GM12878 (cell line): ENCODE data around the gene LGALS4. TPM values are rescaled to one million over a fixed set of nuclear protein-coding genes. Genes with fewer than 3 reads are reported as not detected.

Experiments
- ATAC-seq: fragments of 200-7000 bp; cut with Tn5 transposase; 3 replicates; pipeline ENCODE4 v1.9.1; 2020; ENCODE audit warnings: mild to moderate bottlenecking, moderate library complexity
- BruUV-seq: library from RNA; stranded (reverse); fragments of 400-500 nt; replicated peaks from 2 replicates; lab custom pipeline; 2021; lab: Mats Ljungman, UMichigan
- CTCF ChIA-PET: fragments of 300-600 bp; sonication (Branson Sonifier 250); formaldehyde crosslinking; extraction: SDS; loops from one replicate; lab custom pipeline; 2021; ENCODE audit warnings: inconsistent platforms; lab: Yijun Ruan, JAX
- POLR2A ChIA-PET: fragments of 350-600 bp; formaldehyde crosslinking; extraction: SDS; loops from one replicate; lab custom pipeline; 2021; ENCODE audit warnings: inconsistent platforms; lab: Charles Lee
- RAD21 ChIA-PET: fragments of 300-600 bp; sonication (Branson Sonifier 250); formaldehyde crosslinking; loops from one replicate; lab custom pipeline; 2023; ENCODE audit warnings: antibody characterized with exemption; ENCODE audit not compliant: unreplicated experiment; lab: Charles Lee
- SMC1A ChIA-PET: fragments of 300-600 bp; sonication (Branson Sonifier 250); formaldehyde crosslinking; loops from one replicate; lab custom pipeline; 2023; ENCODE audit not compliant: unreplicated experiment, uncharacterized antibody; lab: Charles Lee
- DNase-seq: peaks from one replicate; pipeline ENCODE4 v3.0.0-alpha.2; 2011; ENCODE audit warnings: low read depth, low spot score
- FAIRE-seq: peaks from 3 replicates; lab custom pipeline; 2011; peaks lifted over from hg19 to GRCh38; lab: Jason Lieb, UNC
- H2AFZ ChIP-seq: 2 replicates; pipeline ENCODE4 v1.6.0; 2011; ENCODE audit warnings: low read depth, low read length, control low read depth; ENCODE audit not compliant: control insufficient read depth
- H3K27ac ChIP-seq: 2 replicates; pipeline ENCODE4 v1.5.1; 2011; ENCODE audit warnings: control low read depth; ENCODE audit not compliant: control insufficient read depth, insufficient read depth
- H3K27me3 ChIP-seq, 2 experiments: replicated peaks in 1 of 2; 2 replicates each; pipeline versions ENCODE4 v1.6.0 to v1.6.1; 2011; ENCODE audit warnings: low read length in 1 of 2; ENCODE audit not compliant: control insufficient read depth in 2 of 2, insufficient read depth in 2 of 2
- H3K36me3 ChIP-seq, 2 experiments: 2 replicates each; pipeline ENCODE4 v1.5.1; 2011; ENCODE audit warnings: low read length in 1 of 2; ENCODE audit not compliant: control insufficient read depth in 2 of 2, insufficient read depth in 2 of 2
- H3K4me1 ChIP-seq: 2 replicates; pipeline ENCODE4 v1.6.1; 2011; ENCODE audit warnings: mild to moderate bottlenecking, low read length, moderate library complexity, mixed read lengths; ENCODE audit not compliant: control insufficient read depth, insufficient read depth
- H3K4me2 ChIP-seq: 2 replicates; pipeline ENCODE4 v1.6.0; 2011; ENCODE audit warnings: control low read depth; ENCODE audit not compliant: control insufficient read depth, insufficient read depth
- H3K4me3 ChIP-seq: fragments of 200-600 bp; sonication (generic); 2 replicates; pipeline ENCODE4 v1.5.1; 2016
- H3K79me2 ChIP-seq: 2 replicates; pipeline ENCODE4 v1.6.0; 2011; ENCODE audit warnings: low read length; ENCODE audit not compliant: control insufficient read depth, insufficient read depth
- H3K9ac ChIP-seq: 2 replicates; pipeline ENCODE4 v1.8.0; 2011; ENCODE audit warnings: low read length, control low read depth, mixed read lengths; ENCODE audit not compliant: control insufficient read depth, insufficient read depth
- H3K9me3 ChIP-seq: replicated peaks from 3 replicates; pipeline ENCODE4 v1.5.1; 2011; ENCODE audit warnings: mild to moderate bottlenecking, low read length; ENCODE audit not compliant: control insufficient read depth, insufficient read depth
- H4K20me1 ChIP-seq: 2 replicates; pipeline ENCODE4 v1.6.0; 2011; ENCODE audit not compliant: control insufficient read depth, insufficient read depth
- BMI1 ChIP-seq: fragments of 450-650 bp; IDR thresholded peaks from 2 replicates; pipeline ENCODE4 v1.6.1; 2016; ENCODE audit warnings: mild to moderate bottlenecking, moderate library complexity, borderline replicate concordance
- CHD4 ChIP-seq: fragments of 200-600 bp; sonication (generic); IDR thresholded peaks from 2 replicates; pipeline ENCODE4 v1.6.1; 2016; ENCODE audit warnings: mild to moderate bottlenecking
- CREB1 ChIP-seq: IDR thresholded peaks from 2 replicates; pipeline ENCODE4 v1.6.1; 2012; ENCODE audit warnings: low read depth, mild to moderate bottlenecking, inconsistent platforms
- EGR1 ChIP-seq, 2 experiments: IDR thresholded peaks; 1 replicate in 1 of 2; 2 replicates in 1 of 2; pipeline ENCODE4 v1.6.1; 2011 to 2012; ENCODE audit warnings: low read depth in 2 of 2, low read length in 2 of 2, borderline replicate concordance in 1 of 2, mild to moderate bottlenecking in 1 of 2, moderate library complexity in 1 of 2
- HDAC6 ChIP-seq: fragments of 200-600 bp; sonication (generic); IDR thresholded peaks from one replicate; pipeline ENCODE4 v1.8.0; 2017; ENCODE audit warnings: antibody characterized with exemption; ENCODE audit not compliant: unreplicated experiment
- MYB ChIP-seq: fragments of 150-350 bp; IDR thresholded peaks from 2 replicates; pipeline ENCODE4 v1.6.1; 2014; ENCODE audit warnings: mild to moderate bottlenecking, low read depth, low read length, borderline replicate concordance
- NFXL1 ChIP-seq: fragments of 450-650 bp; IDR thresholded peaks from 2 replicates; pipeline ENCODE4 v1.6.1; 2017; ENCODE audit warnings: antibody characterized with exemption, mild to moderate bottlenecking, borderline replicate concordance
- NRF1 ChIP-seq: conservative IDR thresholded peaks from 2 replicates; pipeline ENCODE4 v1.6.1; 2011; ENCODE audit warnings: mild to moderate bottlenecking, low read depth, low read length, improper control_type of control experiment
- PAX8 ChIP-seq: fragments of 450-650 bp; IDR thresholded peaks from 2 replicates; pipeline ENCODE4 v1.6.1; 2017; ENCODE audit warnings: mild to moderate bottlenecking, moderate library complexity
- RELB ChIP-seq: fragments of 450-650 bp; IDR thresholded peaks from 2 replicates; pipeline ENCODE4 v1.6.1; 2017; ENCODE audit warnings: low read depth, mild to moderate bottlenecking, moderate library complexity
- TCF7 ChIP-seq: IDR thresholded peaks from 2 replicates; pipeline ENCODE4 v1.6.1; 2014; ENCODE audit warnings: antibody characterized with exemption, borderline replicate concordance
- USF1 ChIP-seq: IDR thresholded peaks from 2 replicates; pipeline ENCODE4 v1.6.1; 2011; ENCODE audit warnings: borderline replicate concordance, low read depth, mild to moderate bottlenecking, moderate library complexity, mixed read lengths, low read length; ENCODE audit not compliant: insufficient read depth; ENCODE audit errors: extremely low read length
- YBX1 ChIP-seq: fragments of 450-650 bp; IDR thresholded peaks from 2 replicates; pipeline ENCODE4 v1.6.1; 2016; ENCODE audit warnings: antibody characterized with exemption
- WGBS: methylation state at CpG from one replicate; pipeline ENCODE4 v1.1.6; 2016; ENCODE audit warnings: low lambda C conversion rate; ENCODE audit not compliant: insufficient replicate concordance, insufficient coverage; ENCODE audit errors: missing lambda C conversion rate; 5-methylcytosine and 5-hydroxymethylcytosine counted together
- in situ Hi-C: fragments of 300-500 bp; cut with MboI; formaldehyde crosslinking; loops from 9 replicates; pipeline ENCODE4 v1.14.3; 2018; ENCODE audit warnings: mixed read lengths
- intact Hi-C: fragments of 100-400 bp; cut with micrococcal nuclease; formaldehyde crosslinking; loops from one replicate; pipeline ENCODE4 v1.14.2; 2022; ENCODE audit not compliant: unreplicated experiment
- polyA plus RNA-seq, 11 experiments: library from polyadenylated mRNA; depleted of rRNA in 4 of 11; unstranded in 6 of 11; stranded (reverse) in 5 of 11; fragments of >200 nt; fragmentation: Nextera tagmentation in 4 of 11; fragmentation: Illumina TruSeq in 1 of 11; extraction: Ambion mirVana in 4 of 11; extraction: Trizol in 1 of 11; gene quantifications; 1 replicate in 1 of 11; 2 replicates in 10 of 11; pipeline versions ENCODE4 v1.2.1 to v1.2.3, GENCODE V29; 2011 to 2016; ENCODE audit warnings: inconsistent platforms in 2 of 11, missing spikeins in 2 of 11, low read depth in 1 of 11
- total RNA-seq, 4 experiments: library from RNA; depleted of rRNA in 3 of 4; stranded (reverse); fragments of >200 nt in 3 of 4; fragmentation: Illumina TruSeq in 1 of 4; extraction: Trizol in 1 of 4; gene quantifications; 2 replicates each; pipeline versions ENCODE4 v1.2.1 to v1.2.3, GENCODE V29; 2013 to 2021

The LGALS4 gene
- total and polyA plus RNA-seq, 10 of the 15 experiments (the other 5 are each of a cell fraction or from before 2014, with no cell fraction given): 0.13 to 2.1 (median 0.26) TPM; not detected in 4

- Histone ChIP-seq H3K27me3 (no peaks in the 10 kb centered on the region), H2AFZ (no peak overlapping the region), H3K4me3 (no peak overlapping the region), H3K79me2 (no peaks in the 10 kb centered on the region), H3K9me3 (no peaks in the 10 kb centered on the region), H3K4me1 (no peaks in the 10 kb centered on the region)
- SMC1A ChIA-PET: no interaction called here
- FAIRE-seq: no peak
- WGBS: 63% methylated on average over 6 of the region's 8 CpGs
- TF ChIP-seq BMI1 (no peak), NFXL1 (no peak)
- TF ChIP-seq, all 136 proteins: peak for 0
- no peak overlapping the region for H3K27ac ChIP-seq
- intact Hi-C loops: no loop called here
- H4K20me1 ChIP-seq: no peaks in the 10 kb centered on the region
- H3K4me2 ChIP-seq: no peak overlapping the region
- ChIA-PET RAD21 (no interaction called here), CTCF (no interaction called here), POLR2A (no interaction called here)
- no peak overlapping the region for H3K9ac ChIP-seq
- H3K36me3 ChIP-seq: no peaks in the 10 kb centered on the region
- ATAC-seq (no peak), DNase-seq (no peak)
- in situ Hi-C loops: no loop called here
- BruUV-seq: no TSS peak
Measured at GRCh38 chr19:38809592-38810252, 3.0 kb downstream of the LGALS4 start.

GRCh38 chr19:38808741-38809140 lies 4.0 kb downstream of the LGALS4 start:
- no peak for FAIRE-seq
- H3K27me3 ChIP-seq: no peaks in the 10 kb centered on the region
- no peaks in the 10 kb centered on the region for H3K4me1 ChIP-seq
- ChIA-PET POLR2A (interaction anchor here (0.7 kb wide), 1 partner anchor 48 kb away, joined by 6 read pairs; no protein-coding TSS in a partner anchor), SMC1A (no interaction called here), RAD21 (no interaction called here), CTCF (no interaction called here)
- H3K9ac ChIP-seq: no peak overlapping the region
- no peaks in the 10 kb centered on the region for H4K20me1 ChIP-seq
- 82% methylated on average over 17 of the region's 17 CpGs for WGBS
- H3K36me3 ChIP-seq: no peaks in the 10 kb centered on the region
- H2AFZ ChIP-seq: no peak overlapping the region
- no peak overlapping the region for H3K4me2 ChIP-seq
- no TSS peak for BruUV-seq
- H3K79me2 ChIP-seq: no peaks in the 10 kb centered on the region
- no peak overlapping the region for H3K27ac ChIP-seq
- H3K4me3 ChIP-seq: no peak overlapping the region
- in situ Hi-C loops: no loop called here
- no peaks in the 10 kb centered on the region for H3K9me3 ChIP-seq
- intact Hi-C loops: no loop called here
- no peak for DNase-seq
- no peak for ATAC-seq
- TF ChIP-seq USF1 (no peak), NRF1 (no peak), CHD4 (no peak), TCF7 (no peak), YBX1 (no peak), PAX8 (no peak), HDAC6 (no peak), CREB1 (no peak), RELB (no peak), MYB (no peak), EGR1 (IDR thresholded peaks at IDR 0.05; ENCODE audit: borderline replicate concordance in 1 of 2, low read depth in 2 of 2, low read length in 2 of 2) (no peak)
